RWPE2 (cell line): Measurements from ENCODE around the gene PLEKHJ1.

Experiments
- ATAC-seq: fragments of 200-7000 bp; cut with Tn5 transposase; 3 replicates; pipeline ENCODE4 v1.9.1; 2021; ENCODE audit warnings: low read depth
- DNase-seq: peaks from one replicate; pipeline ENCODE4 v3.0.0-alpha.2; 2020; ENCODE audit warnings: low spot score
- H3K27ac ChIP-seq: fragments of 450-650 bp; 2 replicates; pipeline ENCODE4 v1.5.1; 2017; ENCODE audit warnings: mild to moderate bottlenecking; ENCODE audit not compliant: poor library complexity, severe bottlenecking
- H3K27me3 ChIP-seq: fragments of 250-450 bp; sonication (Bioruptor Pico); 2 replicates; pipeline ENCODE4 v1.5.1; 2021; ENCODE audit warnings: mild to moderate bottlenecking, moderate library complexity; ENCODE audit not compliant: insufficient read depth, poor library complexity, severe bottlenecking
- H3K36me3 ChIP-seq: fragments of 250-450 bp; sonication (Bioruptor Pico); 2 replicates; pipeline ENCODE4 v1.5.1; 2020; ENCODE audit warnings: low read depth, mild to moderate bottlenecking, moderate library complexity
- H3K4me1 ChIP-seq: fragments of 250-450 bp; sonication (Bioruptor Pico); 2 replicates; pipeline ENCODE4 v1.5.1; 2021; ENCODE audit warnings: mild to moderate bottlenecking, moderate library complexity; ENCODE audit not compliant: insufficient read depth, poor library complexity, severe bottlenecking
- H3K4me3 ChIP-seq: fragments of 250-450 bp; sonication (Bioruptor Pico); 2 replicates; pipeline ENCODE4 v1.5.1; 2021; ENCODE audit warnings: mild to moderate bottlenecking, moderate library complexity; ENCODE audit not compliant: severe bottlenecking
- H3K9me3 ChIP-seq: fragments of 250-450 bp; sonication (Bioruptor Pico); 2 replicates; pipeline ENCODE4 v1.5.1; 2021; ENCODE audit warnings: mild to moderate bottlenecking, moderate library complexity; ENCODE audit not compliant: severe bottlenecking
- TF ChIP-seq, protein P1 (sequence below): fragments of 450-650 bp; IDR thresholded peaks from one replicate; pipeline ENCODE4 v1.5.1; 2017; ENCODE audit warnings: mild to moderate bottlenecking, moderate library complexity; ENCODE audit not compliant: poor library complexity, severe bottlenecking

The PLEKHJ1 gene

DNA sequence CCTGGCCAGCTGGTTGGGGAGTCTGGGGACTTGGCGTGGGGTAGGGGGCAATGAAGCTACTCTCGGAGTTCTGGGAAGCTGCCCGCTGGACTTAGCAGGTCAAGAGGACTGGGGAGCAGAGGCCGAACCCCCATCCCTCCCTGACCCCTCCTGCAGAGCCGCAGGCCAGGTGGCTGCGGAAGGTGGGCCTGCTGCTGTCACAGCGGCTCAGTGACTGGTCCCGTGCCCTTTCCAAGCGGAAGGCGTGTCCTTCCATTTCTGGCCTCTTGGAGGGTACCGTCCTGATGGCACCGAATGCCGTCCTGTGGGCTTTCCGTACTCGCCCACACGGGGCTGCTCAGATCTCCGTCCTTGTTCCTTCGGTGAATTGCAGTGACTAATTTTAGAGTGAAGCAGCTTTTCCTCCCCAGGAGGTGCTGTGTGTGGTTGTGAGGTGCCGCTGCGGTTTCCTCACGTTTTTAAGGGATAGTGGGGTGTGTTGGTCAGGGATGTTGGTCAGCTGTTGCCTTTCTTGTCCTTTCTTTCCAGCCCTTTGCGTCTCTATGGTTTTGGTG is 51.6 kb downstream of the PLEKHJ1 start:
- Histone ChIP-seq H3K4me3 (no peak overlapping the region), H3K27me3 (no peaks in the 10 kb centered on the region), H3K9me3 (no peaks in the 10 kb centered on the region), H3K36me3 (peaks cover 22% of the 10 kb centered on the region), H3K4me1 (no peaks in the 10 kb centered on the region), H3K27ac (no peak overlapping the region)
- TF ChIP-seq, protein P1, sequence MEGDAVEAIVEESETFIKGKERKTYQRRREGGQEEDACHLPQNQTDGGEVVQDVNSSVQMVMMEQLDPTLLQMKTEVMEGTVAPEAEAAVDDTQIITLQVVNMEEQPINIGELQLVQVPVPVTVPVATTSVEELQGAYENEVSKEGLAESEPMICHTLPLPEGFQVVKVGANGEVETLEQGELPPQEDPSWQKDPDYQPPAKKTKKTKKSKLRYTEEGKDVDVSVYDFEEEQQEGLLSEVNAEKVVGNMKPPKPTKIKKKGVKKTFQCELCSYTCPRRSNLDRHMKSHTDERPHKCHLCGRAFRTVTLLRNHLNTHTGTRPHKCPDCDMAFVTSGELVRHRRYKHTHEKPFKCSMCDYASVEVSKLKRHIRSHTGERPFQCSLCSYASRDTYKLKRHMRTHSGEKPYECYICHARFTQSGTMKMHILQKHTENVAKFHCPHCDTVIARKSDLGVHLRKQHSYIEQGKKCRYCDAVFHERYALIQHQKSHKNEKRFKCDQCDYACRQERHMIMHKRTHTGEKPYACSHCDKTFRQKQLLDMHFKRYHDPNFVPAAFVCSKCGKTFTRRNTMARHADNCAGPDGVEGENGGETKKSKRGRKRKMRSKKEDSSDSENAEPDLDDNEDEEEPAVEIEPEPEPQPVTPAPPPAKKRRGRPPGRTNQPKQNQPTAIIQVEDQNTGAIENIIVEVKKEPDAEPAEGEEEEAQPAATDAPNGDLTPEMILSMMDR: no peak
- DNase-seq: no peak
- ATAC-seq: no peak
